ENCODE results near the gene MEF2A. TPM values are rescaled to one million over a fixed set of nuclear protein-coding genes. Genes with fewer than 3 reads are reported as not detected.

The MEF2A gene
- total RNA-seq, 3 donors from 2014 or later = 33.5 to 61.7 (median 34.7) TPM

DNA sequence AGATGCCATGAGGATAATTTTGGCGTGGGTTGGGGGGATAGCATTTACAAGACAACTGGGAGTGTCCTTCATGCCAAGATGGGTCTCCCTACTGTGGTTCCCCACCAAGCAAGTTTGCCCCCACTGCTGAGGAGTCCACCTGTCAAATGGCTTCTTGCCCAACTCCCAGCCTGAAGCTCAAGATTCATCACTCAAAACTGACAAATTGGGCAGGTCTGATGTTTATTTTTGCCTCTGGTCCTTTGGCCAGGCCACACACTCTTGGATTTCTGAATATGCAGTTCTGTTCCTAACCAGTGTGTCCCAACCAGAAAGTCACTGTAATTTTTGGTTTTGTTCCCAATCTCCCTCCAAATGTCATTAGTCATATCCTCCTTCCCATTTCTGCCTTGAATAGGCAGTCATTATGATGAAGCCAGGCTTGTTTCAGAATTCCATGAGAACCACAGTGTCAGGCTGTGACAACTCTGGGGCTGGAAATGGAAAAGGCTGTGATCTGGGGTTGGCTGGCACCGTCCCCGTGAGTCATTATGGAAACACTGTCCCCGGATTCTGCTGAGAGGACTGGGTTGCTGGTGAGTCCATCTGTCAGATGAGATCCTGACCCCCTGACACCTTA is 29.3 kb upstream of the MEF2A start:
- H3K9me3 ChIP-seq = no peaks in the 10 kb centered on the region
- DNase-seq (no peak), ATAC-seq (no peak)
- no peaks in the 10 kb centered on the region for H3K4me1 ChIP-seq (ENCODE audit: low read depth)
- no peaks in the 10 kb centered on the region for H3K36me3 ChIP-seq (ENCODE audit: low read depth)
- H3K4me3 ChIP-seq = no peak overlapping the region
- intact Hi-C loops (cut with DNase I, micrococcal nuclease) = no loop called here
- TF ChIP-seq, protein P1, sequence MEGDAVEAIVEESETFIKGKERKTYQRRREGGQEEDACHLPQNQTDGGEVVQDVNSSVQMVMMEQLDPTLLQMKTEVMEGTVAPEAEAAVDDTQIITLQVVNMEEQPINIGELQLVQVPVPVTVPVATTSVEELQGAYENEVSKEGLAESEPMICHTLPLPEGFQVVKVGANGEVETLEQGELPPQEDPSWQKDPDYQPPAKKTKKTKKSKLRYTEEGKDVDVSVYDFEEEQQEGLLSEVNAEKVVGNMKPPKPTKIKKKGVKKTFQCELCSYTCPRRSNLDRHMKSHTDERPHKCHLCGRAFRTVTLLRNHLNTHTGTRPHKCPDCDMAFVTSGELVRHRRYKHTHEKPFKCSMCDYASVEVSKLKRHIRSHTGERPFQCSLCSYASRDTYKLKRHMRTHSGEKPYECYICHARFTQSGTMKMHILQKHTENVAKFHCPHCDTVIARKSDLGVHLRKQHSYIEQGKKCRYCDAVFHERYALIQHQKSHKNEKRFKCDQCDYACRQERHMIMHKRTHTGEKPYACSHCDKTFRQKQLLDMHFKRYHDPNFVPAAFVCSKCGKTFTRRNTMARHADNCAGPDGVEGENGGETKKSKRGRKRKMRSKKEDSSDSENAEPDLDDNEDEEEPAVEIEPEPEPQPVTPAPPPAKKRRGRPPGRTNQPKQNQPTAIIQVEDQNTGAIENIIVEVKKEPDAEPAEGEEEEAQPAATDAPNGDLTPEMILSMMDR (IDR thresholded peaks at IDR 0.05) = no peak

DNA sequence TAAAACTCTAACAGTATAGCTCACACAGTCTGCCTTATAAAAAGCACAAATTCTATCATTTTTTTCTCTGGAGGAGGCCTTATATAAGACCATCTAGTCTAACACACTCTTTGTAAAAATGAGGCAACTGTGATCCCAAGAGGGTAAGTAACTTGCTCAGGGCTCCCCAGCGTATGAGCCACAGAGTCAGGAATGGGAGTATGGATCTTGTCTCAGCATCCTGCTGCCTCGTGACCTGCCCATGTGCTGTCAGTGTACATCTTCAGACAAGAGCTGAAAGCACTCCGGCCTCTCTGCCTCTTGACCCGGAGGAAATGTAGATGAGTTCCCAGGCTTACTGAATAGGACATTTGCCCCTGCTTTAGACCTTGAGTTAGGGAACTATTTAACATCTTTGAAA is 28.4 kb upstream of the MEF2A start:
- no peaks in the 10 kb centered on the region for H3K4me1 ChIP-seq (ENCODE audit: low read depth)
- ATAC-seq (no peak), DNase-seq (no peak)
- no peak overlapping the region for H3K4me3 ChIP-seq
- intact Hi-C loops (cut with DNase I, micrococcal nuclease) = no loop called here
- H3K9me3 ChIP-seq = no peaks in the 10 kb centered on the region
- TF ChIP-seq, protein P1 (IDR thresholded peaks at IDR 0.05) = no peak
- no peaks in the 10 kb centered on the region for H3K36me3 ChIP-seq (ENCODE audit: low read depth)

DNA sequence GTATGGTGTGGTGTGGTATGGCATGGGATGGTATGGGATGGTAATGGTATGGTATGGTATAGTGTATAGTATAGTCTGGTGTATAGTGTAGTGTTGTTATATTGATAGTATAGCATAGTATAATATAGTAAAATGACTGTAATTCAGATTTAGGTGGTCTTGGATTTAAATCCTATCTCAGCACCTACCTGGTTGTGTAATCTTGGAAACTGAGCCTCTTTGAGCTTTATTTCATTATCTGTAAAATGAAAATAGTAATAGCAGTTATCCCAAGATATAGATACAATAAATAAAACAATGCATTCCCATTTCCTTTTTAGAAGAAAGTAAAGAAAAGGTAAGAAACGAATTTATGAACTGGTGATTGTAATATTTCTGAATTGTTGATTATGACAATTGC is 27.5 kb upstream of the MEF2A start:
- DNase-seq (no peak), ATAC-seq (no peak)
- intact Hi-C loops (cut with DNase I, micrococcal nuclease) = no loop called here
- no peaks in the 10 kb centered on the region for H3K4me1 ChIP-seq (ENCODE audit: low read depth)
- no peaks in the 10 kb centered on the region for H3K36me3 ChIP-seq (ENCODE audit: low read depth)
- H3K9me3 ChIP-seq = no peaks in the 10 kb centered on the region
- TF ChIP-seq, protein P1 (IDR thresholded peaks at IDR 0.05) = no peak
- no peak overlapping the region for H3K4me3 ChIP-seq

DNA sequence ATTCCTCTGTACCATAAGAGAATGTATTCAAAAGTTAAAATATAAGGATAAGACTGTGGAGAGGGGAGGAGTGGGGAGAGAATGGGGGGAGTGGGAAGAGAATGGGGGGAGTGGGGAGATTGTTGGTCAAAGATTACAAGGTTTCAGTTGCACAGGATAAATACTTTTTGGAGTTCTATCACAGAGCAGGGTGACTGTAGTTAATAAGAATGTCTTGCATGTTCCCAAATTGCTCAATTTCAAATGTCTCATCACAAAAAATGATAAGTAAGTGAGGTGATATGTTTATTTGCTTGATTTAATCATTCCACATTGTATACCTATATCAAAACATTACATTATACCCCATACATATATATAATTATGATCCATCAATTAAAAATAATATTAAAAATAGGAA is 23.0 kb upstream of the MEF2A start:
- Histone ChIP-seq H3K4me1 (ENCODE audit: low read depth) (no peaks in the 10 kb centered on the region), H3K4me3 (no peak overlapping the region), H3K36me3 (ENCODE audit: low read depth) (no peaks in the 10 kb centered on the region), H3K9me3 (no peaks in the 10 kb centered on the region)
- DNase-seq (no peak), ATAC-seq (no peak)
- intact Hi-C loops (cut with DNase I, micrococcal nuclease) = no loop called here
- TF ChIP-seq, protein P1 (IDR thresholded peaks at IDR 0.05) = no peak

DNA sequence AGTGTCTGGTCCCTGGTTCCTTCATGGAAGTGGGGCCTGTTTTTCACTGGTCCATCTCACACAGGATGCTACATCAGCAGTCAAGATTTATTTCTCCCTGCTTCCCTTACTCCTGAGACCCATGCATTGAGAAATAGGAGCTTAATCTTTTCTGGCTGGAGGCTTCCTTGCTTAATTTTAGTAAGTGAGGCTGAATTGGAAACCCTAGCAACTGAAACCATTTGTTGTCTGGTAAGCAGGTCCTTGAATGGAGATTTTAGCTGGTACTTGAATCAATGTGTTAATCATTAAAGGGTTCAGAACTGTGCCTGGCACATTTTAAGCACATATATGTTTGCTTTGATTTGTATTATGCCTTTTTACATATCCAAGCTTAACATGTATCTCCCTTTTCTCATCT is 20.2 kb upstream of the MEF2A start:
- DNase-seq = no peak
- ATAC-seq = no peak
- H3K4me1 ChIP-seq (ENCODE audit: low read depth) = no peaks in the 10 kb centered on the region
- TF ChIP-seq, protein P1 (IDR thresholded peaks at IDR 0.05) = no peak
- intact Hi-C loops (cut with DNase I, micrococcal nuclease) = no loop called here
- no peaks in the 10 kb centered on the region for H3K9me3 ChIP-seq
- H3K4me3 ChIP-seq = no peak overlapping the region
- no peaks in the 10 kb centered on the region for H3K36me3 ChIP-seq (ENCODE audit: low read depth)

Data from mucosa of descending colon (tissue), 3 donors.